ENCODE results near the gene TLX1.

Gene TLX1

DNA sequence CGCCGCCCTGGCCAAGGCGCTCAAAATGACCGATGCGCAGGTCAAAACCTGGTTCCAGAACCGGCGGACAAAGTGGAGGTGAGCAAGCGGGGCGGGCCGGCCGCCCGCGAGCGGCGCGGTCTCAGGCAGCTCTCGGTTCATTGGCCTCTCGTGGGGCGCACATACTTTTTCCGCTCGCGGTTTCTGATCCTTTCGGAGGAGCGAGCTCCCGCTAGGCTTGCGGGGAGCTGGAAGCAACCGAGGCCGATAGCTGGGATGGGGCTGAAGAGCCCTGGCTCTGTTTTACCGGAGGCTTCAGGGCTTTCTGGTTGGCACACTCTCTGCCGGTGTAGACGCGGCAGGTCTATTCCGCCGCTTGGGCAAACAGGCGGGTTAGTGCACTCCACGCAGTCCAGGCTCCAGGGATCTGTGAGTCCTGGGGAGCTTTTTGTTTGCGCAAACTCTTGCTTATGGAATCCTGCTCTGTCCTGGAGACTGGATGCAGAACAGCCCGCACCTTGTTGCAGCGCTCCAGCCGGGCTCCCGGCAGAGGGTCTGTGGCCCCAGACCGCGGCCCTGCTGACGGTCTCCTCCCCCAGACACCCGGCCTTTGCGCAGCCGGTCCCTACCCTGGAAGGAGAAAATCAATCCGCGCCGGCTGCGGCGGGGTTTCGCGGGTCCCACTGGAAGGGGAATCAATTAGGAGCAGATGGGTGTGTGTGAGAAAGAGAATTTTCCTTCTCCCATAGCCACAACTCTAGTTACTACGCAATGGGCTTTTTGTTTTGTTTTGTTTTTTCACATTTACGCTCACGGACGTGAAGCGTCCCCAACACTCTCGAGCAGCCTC lies 3.4 kb downstream of the TLX1 start:
- DNase-seq: no peak

- DNase-seq: no peak
Observed at GRCh38 chr10:101135141-101136006, 4.3 kb downstream of the TLX1 start.

GRCh38 chr10:101136007-101136707 lies 5.1 kb downstream of the TLX1 start:
- peak; percentile 93 for DNase-seq

- no peak for DNase-seq
Observed at GRCh38 chr10:101136708-101137121, 5.6 kb downstream of the TLX1 start.

DNA sequence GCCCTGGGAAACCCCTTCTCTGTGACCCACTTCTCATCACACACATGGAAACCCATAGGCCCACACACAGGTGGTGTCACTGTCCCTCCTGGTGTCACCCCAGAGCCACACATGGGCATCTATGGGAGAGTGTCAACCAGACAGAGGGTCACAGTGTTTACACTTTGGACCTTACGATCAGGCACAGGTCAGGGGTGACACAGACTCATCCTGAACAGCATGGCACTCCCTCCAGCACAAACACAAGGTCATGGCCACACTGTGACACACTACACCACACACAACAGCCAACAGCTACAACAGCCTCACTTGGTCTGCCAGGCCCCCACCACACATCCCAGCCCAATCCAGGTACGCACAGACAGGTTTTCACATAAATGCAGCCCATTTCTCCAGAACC lies 6.2 kb downstream of the TLX1 start:
- no peak for DNase-seq

- no peak for DNase-seq
Observed at GRCh38 chr10:101138788-101139420, 7.8 kb downstream of the TLX1 start.

- DNase-seq: no peak
Observed at GRCh38 chr10:101139421-101139911, 8.4 kb downstream of the TLX1 start.

DNA sequence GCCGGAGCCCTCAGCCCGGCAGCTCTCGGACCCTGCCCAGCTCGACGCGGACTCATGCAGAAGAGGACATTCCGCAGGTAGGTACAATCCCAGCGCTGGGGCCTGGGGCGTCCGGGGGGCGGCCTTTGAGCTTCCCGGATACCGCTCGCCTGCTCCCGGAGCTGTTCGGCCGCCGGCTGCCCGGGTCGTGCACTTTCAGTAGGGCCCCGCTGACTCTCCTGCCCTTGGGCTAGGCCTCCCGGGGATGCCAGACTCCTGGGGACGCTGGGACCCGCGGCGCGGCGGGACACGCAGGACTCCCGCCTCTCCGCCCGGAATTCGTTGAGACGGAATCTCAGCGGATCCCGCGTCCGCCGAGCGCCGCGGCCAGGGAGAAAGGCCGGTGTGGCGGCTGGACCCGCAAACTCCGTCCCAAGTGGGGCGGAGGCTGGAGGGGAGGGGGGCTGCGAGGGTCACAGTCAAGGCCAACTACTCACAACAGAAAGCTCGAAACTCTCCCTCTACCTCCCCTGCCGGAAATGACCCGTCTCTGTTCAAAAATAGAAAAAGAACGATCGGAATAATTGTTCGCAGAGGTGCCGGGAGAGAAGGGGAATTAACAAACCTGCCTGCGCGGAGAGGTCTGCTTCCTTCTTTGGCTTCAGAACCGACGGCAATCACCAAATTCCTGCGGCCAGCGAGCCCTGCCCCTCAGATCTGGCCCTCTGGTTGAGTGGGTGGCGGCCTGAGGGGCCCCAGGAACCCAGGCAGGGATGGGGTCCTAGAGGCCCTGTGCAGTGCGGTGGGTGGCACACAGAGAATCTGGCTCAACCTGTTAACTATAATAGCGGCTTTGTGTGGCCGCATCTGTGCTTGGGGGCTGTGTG lies 9.2 kb downstream of the TLX1 start:
- no peak for DNase-seq

DNA sequence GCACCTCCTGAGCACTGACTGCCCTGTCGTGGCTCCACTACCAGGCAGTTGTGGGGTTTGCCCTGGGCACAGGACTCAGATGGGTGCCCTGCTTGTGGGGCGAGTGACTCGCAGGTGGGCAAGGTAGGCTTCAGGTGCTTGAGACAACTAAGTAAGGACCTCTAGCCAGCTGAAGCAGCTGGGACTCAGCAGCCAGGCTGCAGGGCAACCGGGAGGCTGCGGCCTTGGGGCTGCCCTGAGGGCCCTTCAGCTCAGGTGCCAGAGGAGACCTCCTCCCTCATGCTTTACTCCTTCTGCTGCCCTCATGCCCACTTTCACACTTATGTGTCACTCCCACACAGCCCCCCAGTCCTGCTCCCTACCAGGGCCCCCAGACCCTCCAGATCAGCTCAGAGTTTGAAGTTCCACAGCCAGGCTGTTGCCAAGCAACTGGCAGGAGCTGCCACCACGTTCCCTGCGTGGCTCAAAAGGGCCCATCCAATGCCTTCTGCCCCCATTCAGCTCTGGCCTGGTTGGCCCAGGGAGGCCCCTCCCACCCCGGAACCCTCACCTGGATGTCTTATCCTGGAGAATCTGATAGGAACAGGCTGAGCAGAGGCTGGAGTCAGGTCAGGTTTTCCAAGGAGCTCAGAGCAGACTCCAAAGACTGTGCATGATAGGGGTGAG lies 10.0 kb downstream of the TLX1 start:
- no peak for DNase-seq

DNA sequence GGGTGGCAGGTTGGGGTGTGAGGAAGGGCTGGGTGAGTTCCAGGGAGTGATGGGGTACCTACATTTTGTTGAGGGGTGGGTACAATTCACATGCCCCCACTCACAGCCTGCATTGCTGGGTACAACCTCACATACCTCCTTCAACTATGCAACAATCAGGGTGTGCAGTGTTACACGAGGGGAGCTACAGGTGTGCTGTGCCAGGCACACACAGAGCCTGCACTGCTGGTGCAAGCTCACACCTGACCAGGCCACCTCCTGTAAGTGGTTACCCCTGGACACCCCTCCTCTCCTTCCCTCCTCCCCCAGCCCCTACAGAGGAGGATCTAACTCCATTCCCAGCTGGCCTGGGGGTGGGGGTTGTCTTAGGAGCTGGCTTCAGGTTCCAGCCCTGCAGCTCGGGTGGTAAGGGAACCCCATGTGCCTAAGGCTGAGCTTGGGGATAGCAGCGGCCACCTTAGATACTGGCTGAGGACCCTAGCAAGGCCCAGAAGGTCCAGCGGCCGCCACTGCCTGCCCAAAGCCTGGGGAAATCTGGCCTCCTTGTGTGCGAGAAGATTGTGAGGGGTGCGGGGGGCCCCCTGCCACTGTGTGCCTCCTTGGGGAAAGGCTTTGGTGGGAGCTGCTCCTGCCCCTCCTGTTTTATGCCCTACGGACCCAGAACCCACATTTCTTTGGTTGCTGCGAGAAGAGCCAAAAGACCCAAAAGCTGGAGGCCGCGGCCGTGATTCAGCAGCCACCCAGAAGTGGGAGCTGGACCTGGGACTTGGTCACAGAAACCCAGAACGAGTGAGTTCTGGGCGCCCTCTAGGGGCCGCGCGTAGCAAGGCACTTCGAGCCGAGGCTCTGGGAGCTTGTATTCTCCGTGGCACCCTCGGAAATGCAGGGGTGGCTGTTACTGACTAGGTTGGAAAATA lies 10.8 kb downstream of the TLX1 start:
- peak; percentile 92 for DNase-seq

- DNase-seq: peak; percentile 45
Observed at GRCh38 chr10:101142533-101143344, 11.6 kb downstream of the TLX1 start.

- no peak for DNase-seq
Observed at GRCh38 chr10:101143345-101143630, 12.2 kb downstream of the TLX1 start.

- no peak for DNase-seq
Observed at GRCh38 chr10:101144053-101144452, 13.0 kb downstream of the TLX1 start.

DNA sequence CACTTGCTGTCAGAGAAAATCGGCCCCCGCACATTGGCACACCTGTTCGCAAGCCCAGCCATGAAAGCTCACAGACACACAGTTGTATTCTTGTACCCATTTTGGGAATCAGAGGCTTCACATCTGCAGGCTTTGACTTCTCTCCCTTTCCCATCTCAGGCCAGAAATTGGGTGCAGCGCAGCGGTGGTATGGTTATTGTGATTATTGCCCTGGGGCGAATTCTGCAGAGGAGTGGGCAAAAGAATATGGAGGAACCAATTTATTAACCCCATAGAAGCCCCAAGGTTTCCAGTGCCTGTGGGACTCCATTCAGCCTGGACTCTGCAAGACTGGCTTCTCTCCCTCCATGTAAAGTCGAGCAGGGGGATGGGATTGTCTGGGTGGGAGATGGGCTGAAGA lies 14.0 kb downstream of the TLX1 start:
- peak; percentile 45 for DNase-seq

DNA sequence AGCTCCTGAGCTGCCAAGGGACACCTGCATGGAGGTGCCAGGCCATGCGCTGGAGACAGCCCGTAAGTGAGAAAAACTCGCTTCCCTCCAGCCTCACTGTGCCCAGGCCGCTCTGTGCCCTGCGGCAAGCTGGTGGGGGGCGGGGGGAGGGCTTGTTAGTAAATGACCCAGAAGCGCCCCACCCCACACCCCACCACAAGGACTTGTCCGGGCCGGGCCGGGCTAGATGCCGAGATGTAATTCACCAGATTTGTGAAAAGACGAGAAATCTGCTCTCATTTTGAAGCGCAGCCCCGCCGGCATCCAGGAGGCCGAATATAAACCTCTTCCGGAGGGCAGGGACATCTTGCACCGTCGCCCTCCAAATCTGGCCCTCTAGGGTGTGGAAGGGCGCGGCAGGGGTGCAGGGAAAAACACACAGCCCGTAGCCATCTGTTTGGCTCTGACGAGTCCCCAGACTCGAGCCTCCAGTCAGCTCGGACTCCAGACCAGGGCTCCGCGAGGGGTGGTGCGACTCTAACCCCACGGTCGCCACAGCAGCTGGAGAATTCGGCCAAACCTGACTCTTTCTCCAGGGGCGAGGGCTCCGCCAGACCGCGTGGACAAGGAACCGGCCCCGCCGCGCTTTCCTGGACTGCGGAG lies 14.8 kb downstream of the TLX1 start:
- peak; percentile 55 for DNase-seq

DNA sequence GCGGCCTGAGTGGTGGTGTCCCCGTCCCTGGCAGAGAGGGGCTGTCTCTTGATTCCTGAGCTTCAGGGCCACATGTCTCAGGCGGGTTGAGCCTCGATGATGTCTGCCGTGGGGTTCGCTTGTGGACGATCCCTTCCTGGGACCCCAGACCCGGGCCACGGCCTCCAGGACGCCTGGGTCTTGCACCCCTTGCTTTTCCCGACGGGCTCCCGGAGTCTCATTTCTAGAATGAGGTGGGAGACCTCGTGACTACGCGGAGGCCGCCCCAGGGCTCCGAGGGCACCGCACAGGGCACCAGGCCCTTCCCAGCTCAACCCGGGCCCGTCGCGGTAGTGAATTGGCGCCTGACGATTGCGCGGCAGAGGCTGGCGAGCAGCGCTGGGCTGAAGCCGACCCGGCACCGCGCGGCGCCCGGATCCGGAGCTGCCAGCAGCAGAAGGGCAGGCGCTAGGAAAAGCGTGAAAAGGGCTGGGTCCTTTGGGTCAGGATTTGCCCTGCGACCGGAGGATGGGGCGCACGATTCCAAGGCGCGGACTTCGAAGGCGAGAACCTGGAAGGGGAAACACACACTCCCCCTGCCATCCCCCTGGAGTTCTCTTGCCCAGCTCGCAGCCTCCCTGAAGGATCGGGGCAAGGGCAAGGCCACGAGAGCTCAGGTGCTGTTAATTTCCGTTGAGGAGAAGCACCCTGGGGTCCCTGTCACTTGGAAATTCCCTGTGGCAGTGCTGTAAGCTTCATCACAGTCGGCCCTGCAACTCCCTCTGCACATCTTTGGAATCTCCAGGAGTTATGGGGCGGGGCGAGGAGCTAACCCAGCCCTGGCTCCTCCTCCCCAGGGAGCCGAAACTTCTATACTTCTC lies 15.5 kb downstream of the TLX1 start:
- peak; percentile 70 for DNase-seq

GRCh38 chr10:101151395-101151794 lies 20.3 kb downstream of the TLX1 start:
- no peak for DNase-seq

DNA sequence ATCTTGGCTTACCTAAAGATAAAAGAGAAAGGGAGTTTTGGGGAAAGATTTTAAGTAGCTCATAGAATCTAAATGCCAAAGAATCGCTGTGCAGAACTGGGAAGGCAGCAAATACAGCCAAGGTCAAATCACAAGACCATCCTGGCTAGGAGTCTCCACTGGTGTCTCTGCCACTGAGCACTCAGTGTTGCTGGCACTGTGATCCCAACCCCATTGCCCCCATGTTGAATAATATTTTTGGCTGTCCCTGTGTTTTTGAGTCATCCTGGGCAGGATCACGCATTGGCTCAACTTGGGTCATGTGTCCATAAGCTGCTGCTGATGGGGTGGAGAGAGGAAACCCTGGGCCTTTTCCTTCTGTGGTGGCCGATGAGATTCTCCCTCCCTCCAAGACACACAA lies 21.2 kb downstream of the TLX1 start:
- DNase-seq: no peak

Measured in islet precursor cell (in vitro differentiated cells).